Epidermal melanocyte (primary cell): ENCODE results near the gene ABCB1.
A peak's percentile ranks its signal among the peaks of the same experiment; 100 is the strongest.
"Not testable (repeated sequence)": the region's sequence is repeated elsewhere in the genome, so short reads cannot be mapped to it uniquely, and the experiment has no call there.

Experiments used
- DNase-seq: peaks from one replicate; pipeline ENCODE4 v3.0.0; 2011; ENCODE audit warnings: low spot score; ENCODE audit not compliant: insufficient read length

Gene ABCB1

GRCh38 chr7:87575521-87575920 lies 25.2 kb downstream of the ABCB1 start:
- no peak for DNase-seq

GRCh38 chr7:87574630-87575029 lies 26.1 kb downstream of the ABCB1 start:
- no peak for DNase-seq

- DNase-seq, result not testable (repeated sequence)
These were observed 28.2 kb downstream of the ABCB1 start for GRCh38 chr7:87572513-87572912.

- no peak for DNase-seq
These were observed 30.5 kb downstream of the ABCB1 start for GRCh38 chr7:87570178-87570577.

- no peak for DNase-seq
These were observed 33.6 kb downstream of the ABCB1 start for GRCh38 chr7:87567052-87567451.

- DNase-seq, result no peak
These were observed 34.3 kb downstream of the ABCB1 start for GRCh38 chr7:87566311-87566900.

- no peak for DNase-seq
These were observed 34.8 kb downstream of the ABCB1 start for GRCh38 chr7:87565877-87566276.

- no peak for DNase-seq
These were observed 36.3 kb downstream of the ABCB1 start for GRCh38 chr7:87564296-87564963.

GRCh38 chr7:87561702-87562101 lies 39.0 kb downstream of the ABCB1 start:
- no peak for DNase-seq

- DNase-seq, result no peak
These were observed 39.6 kb downstream of the ABCB1 start for GRCh38 chr7:87561102-87561501.

GRCh38 chr7:87552351-87552900 lies 48.3 kb downstream of the ABCB1 start:
- no peak for DNase-seq

GRCh38 chr7:87548123-87548919 lies 52.4 kb downstream of the ABCB1 start:
- DNase-seq, result no peak

GRCh38 chr7:87545760-87546159 lies 54.9 kb downstream of the ABCB1 start:
- no peak for DNase-seq

GRCh38 chr7:87543623-87544022 lies 57.1 kb downstream of the ABCB1 start:
- DNase-seq, result no peak

- DNase-seq, result no peak
These were observed 59.0 kb downstream of the ABCB1 start for GRCh38 chr7:87541648-87542047.

- DNase-seq, result no peak
These were observed 62.6 kb downstream of the ABCB1 start for GRCh38 chr7:87538052-87538451.

- no peak for DNase-seq
These were observed 66.6 kb downstream of the ABCB1 start for GRCh38 chr7:87534072-87534471.

GRCh38 chr7:87530126-87530525 lies 70.6 kb downstream of the ABCB1 start:
- peak; percentile 66 for DNase-seq

- DNase-seq, result no peak
These were observed 72.0 kb downstream of the ABCB1 start for GRCh38 chr7:87528730-87529129.

- no peak for DNase-seq
These were observed 81.9 kb downstream of the ABCB1 start for GRCh38 chr7:87518735-87519134.

- no peak for DNase-seq
These were observed 82.8 kb downstream of the ABCB1 start for GRCh38 chr7:87517891-87518290.

GRCh38 chr7:87517136-87517815 lies 83.4 kb downstream of the ABCB1 start:
- DNase-seq, result no peak
